GM23248 (cell line): ENCODE data around the gene CCDC134. TPM values are rescaled to one million over a fixed set of nuclear protein-coding genes. Genes with fewer than 3 reads are reported as not detected.

Source experiments
- DNase-seq: peaks from one replicate; pipeline ENCODE4 v3.0.0-alpha.2; 2015
- H2AFZ ChIP-seq: fragments of 200-600 bp; sonication (generic); 2 replicates; pipeline ENCODE4 v1.6.1; 2016; ENCODE audit warnings: antibody characterized with exemption
- H3F3A ChIP-seq: fragments of 200-600 bp; sonication (generic); 2 replicates; pipeline ENCODE4 v1.6.1; 2016; ENCODE audit warnings: mild to moderate bottlenecking, antibody characterized with exemption, mixed run types; ENCODE audit not compliant: insufficient read depth
- H3K27ac ChIP-seq: fragments of 200-600 bp; sonication (generic); 2 replicates; pipeline ENCODE4 v1.5.1; 2016; ENCODE audit warnings: mild to moderate bottlenecking
- H3K27me3 ChIP-seq: fragments of 200-600 bp; sonication (generic); replicated peaks from 2 replicates; pipeline ENCODE4 v1.6.1; 2016; ENCODE audit warnings: mild to moderate bottlenecking; ENCODE audit not compliant: insufficient read depth
- H3K36me3 ChIP-seq: fragments of 200-600 bp; sonication (generic); 2 replicates; pipeline ENCODE4 v1.6.1; 2016; ENCODE audit warnings: low read depth, mild to moderate bottlenecking
- H3K4me1 ChIP-seq: fragments of 200-600 bp; sonication (generic); 2 replicates; pipeline ENCODE4 v1.6.1; 2016; ENCODE audit warnings: mild to moderate bottlenecking; ENCODE audit not compliant: insufficient read depth
- H3K4me2 ChIP-seq: fragments of 200-600 bp; sonication (generic); one replicate; pipeline ENCODE4 v1.6.1; 2016; ENCODE audit warnings: mild to moderate bottlenecking; ENCODE audit not compliant: unreplicated experiment
- H3K4me3 ChIP-seq: fragments of 200-600 bp; sonication (generic); 2 replicates; pipeline ENCODE4 v1.5.1; 2016; ENCODE audit warnings: mild to moderate bottlenecking
- H3K79me2 ChIP-seq: fragments of 200-600 bp; sonication (generic); 2 replicates; pipeline ENCODE4 v1.6.1; 2016; ENCODE audit warnings: mild to moderate bottlenecking; ENCODE audit not compliant: insufficient read depth
- H3K9ac ChIP-seq: fragments of 200-600 bp; sonication (generic); 2 replicates; pipeline ENCODE4 v1.6.1; 2016; ENCODE audit warnings: mild to moderate bottlenecking
- H3K9me2 ChIP-seq: fragments of 200-600 bp; sonication (generic); 2 replicates; pipeline ENCODE4 v1.6.1; 2016; ENCODE audit warnings: mixed run types, mild to moderate bottlenecking, moderate library complexity; ENCODE audit not compliant: insufficient read depth
- H3K9me3 ChIP-seq: fragments of 200-600 bp; sonication (generic); one replicate; pipeline ENCODE4 v1.6.1; 2017; ENCODE audit warnings: low read depth
- H4K20me1 ChIP-seq: fragments of 200-600 bp; sonication (generic); 2 replicates; pipeline ENCODE4 v1.6.0; 2016; ENCODE audit not compliant: insufficient read depth
- EZH2 ChIP-seq: fragments of 200-600 bp; sonication (generic); IDR thresholded peaks from 2 replicates; pipeline ENCODE4 v1.6.1; 2018; ENCODE audit warnings: antibody characterized with exemption, mild to moderate bottlenecking; ENCODE audit not compliant: insufficient read depth, poor library complexity, severe bottlenecking
- EZH2phosphoT487 ChIP-seq: fragments of 200-600 bp; sonication (generic); IDR thresholded peaks from 2 replicates; pipeline ENCODE4 v1.6.1; 2018; ENCODE audit warnings: antibody characterized with exemption, moderate library complexity, mild to moderate bottlenecking, low read depth; ENCODE audit not compliant: insufficient read depth
- WGBS, 2 experiments: methylation state at CpG; one replicate each; pipeline ENCODE4 v1.1.6; 2015 to 2017; ENCODE audit warnings: low lambda C conversion rate in 2 of 2, low coverage in 1 of 2; ENCODE audit errors: missing lambda C conversion rate in 2 of 2; 5-methylcytosine and 5-hydroxymethylcytosine counted together
- in situ Hi-C: fragments of 300-500 bp; cut with MboI; formaldehyde crosslinking; loops from 2 replicates; pipeline ENCODE4 v1.15.0; 2020
- polyA plus RNA-seq: library from polyadenylated mRNA; unstranded; fragments of >200 nt; fragmentation: Nextera tagmentation; extraction: Ambion mirVana; gene quantifications from 2 replicates; pipeline ENCODE4 v1.2.1, GENCODE V29; 2016
- total RNA-seq: library from RNA; depleted of rRNA; stranded (reverse); fragments of >200 nt; shearing (Covaris generic); gene quantifications from 2 replicates; pipeline ENCODE4 v1.2.3, GENCODE V29; 2014

The CCDC134 gene
- total and polyA plus RNA-seq, 2 experiments from 2014 or later = 3.9 to 4.4 TPM

- Histone ChIP-seq H3K4me1 (peaks cover 7% of the 10 kb centered on the region; the same call in 1 of the 2 replicates), H3K79me2 (peaks cover 79% of the 10 kb centered on the region), H3K9me3 (no peaks in the 10 kb centered on the region), H3K4me3 (no peak overlapping the region), H3K9me2 (no peaks in the 10 kb centered on the region), H3F3A (peaks cover 6% of the 10 kb centered on the region), H4K20me1 (no peaks in the 10 kb centered on the region), H3K27me3 (no peaks in the 10 kb centered on the region), H3K27ac (no peak overlapping the region), H3K4me2 (no peak overlapping the region), H2AFZ (no peak overlapping the region), H3K9ac (no peak overlapping the region), H3K36me3 (no peaks in the 10 kb centered on the region)
- TF ChIP-seq EZH2phosphoT487 = no peak
- no peak for TF ChIP-seq EZH2
- no peak for DNase-seq
- in situ Hi-C loops = no loop called here
- 76 to 80% methylated on average over 2 of the region's 2 CpGs for WGBS, 2 experiments
Measured at GRCh38 chr22:41836551-41836950, 36.1 kb downstream of the CCDC134 start.

- 50 to 57% methylated on average over 1 of the region's 1 CpG for WGBS, 2 experiments
- Histone ChIP-seq H3F3A (no peaks in the 10 kb centered on the region), H3K4me3 (no peak overlapping the region), H4K20me1 (no peaks in the 10 kb centered on the region), H3K4me2 (no peak overlapping the region), H3K9me2 (no peaks in the 10 kb centered on the region), H3K4me1 (peaks cover 7% of the 10 kb centered on the region; the same call in 1 of the 2 replicates), H3K79me2 (peaks cover 98% of the 10 kb centered on the region), H3K27ac (no peak overlapping the region), H3K27me3 (no peaks in the 10 kb centered on the region), H3K9ac (no peak overlapping the region), H2AFZ (no peak overlapping the region), H3K36me3 (no peaks in the 10 kb centered on the region), H3K9me3 (no peaks in the 10 kb centered on the region)
- no peak for DNase-seq
- TF ChIP-seq EZH2phosphoT487 (no peak), EZH2 (no peak)
- in situ Hi-C loops = no loop called here
Measured at GRCh38 chr22:41838842-41839618, 38.6 kb downstream of the CCDC134 start.

- Histone ChIP-seq H3K27me3 (no peaks in the 10 kb centered on the region), H3F3A (no peaks in the 10 kb centered on the region), H4K20me1 (no peaks in the 10 kb centered on the region), H3K36me3 (no peaks in the 10 kb centered on the region), H3K4me2 (no peak overlapping the region), H3K9ac (no peak overlapping the region), H2AFZ (no peak overlapping the region), H3K79me2 (peaks cover 98% of the 10 kb centered on the region), H3K9me3 (no peaks in the 10 kb centered on the region), H3K9me2 (no peaks in the 10 kb centered on the region), H3K4me1 (no peaks in the 10 kb centered on the region), H3K27ac (no peak overlapping the region), H3K4me3 (no peak overlapping the region)
- TF ChIP-seq EZH2phosphoT487 (no peak), EZH2 (no peak)
- WGBS, 2 experiments = 89 to 93% methylated on average over 5 of the region's 5 CpGs
- DNase-seq = no peak
- in situ Hi-C loops = no loop called here
Measured at GRCh38 chr22:41840216-41840615, 39.7 kb downstream of the CCDC134 start.

- Histone ChIP-seq H3K36me3 (no peaks in the 10 kb centered on the region), H3K79me2 (peaks cover 98% of the 10 kb centered on the region), H3K27me3 (no peaks in the 10 kb centered on the region), H3K27ac (no peak overlapping the region), H4K20me1 (no peaks in the 10 kb centered on the region), H3K9ac (no peak overlapping the region), H3K4me3 (no peak overlapping the region), H3K4me1 (no peaks in the 10 kb centered on the region), H2AFZ (no peak overlapping the region), H3K4me2 (no peak overlapping the region), H3K9me3 (no peaks in the 10 kb centered on the region), H3F3A (no peaks in the 10 kb centered on the region), H3K9me2 (no peaks in the 10 kb centered on the region)
- 48 to 61% methylated on average over 3 of the region's 3 CpGs for WGBS, 2 experiments
- DNase-seq = no peak
- TF ChIP-seq EZH2 (no peak), EZH2phosphoT487 (no peak)
- in situ Hi-C loops = no loop called here
Measured at GRCh38 chr22:41841085-41841712, 40.7 kb downstream of the CCDC134 start.
